Eye (tissue), 1 donor: Measurements from ENCODE around the gene ACSS1.
A peak's percentile ranks its signal among the peaks of the same experiment; 100 is the strongest.

Source experiments
- DNase-seq: peaks from one replicate; pipeline ENCODE4 v3.0.0-alpha.2; 2015

The ACSS1 gene

DNA sequence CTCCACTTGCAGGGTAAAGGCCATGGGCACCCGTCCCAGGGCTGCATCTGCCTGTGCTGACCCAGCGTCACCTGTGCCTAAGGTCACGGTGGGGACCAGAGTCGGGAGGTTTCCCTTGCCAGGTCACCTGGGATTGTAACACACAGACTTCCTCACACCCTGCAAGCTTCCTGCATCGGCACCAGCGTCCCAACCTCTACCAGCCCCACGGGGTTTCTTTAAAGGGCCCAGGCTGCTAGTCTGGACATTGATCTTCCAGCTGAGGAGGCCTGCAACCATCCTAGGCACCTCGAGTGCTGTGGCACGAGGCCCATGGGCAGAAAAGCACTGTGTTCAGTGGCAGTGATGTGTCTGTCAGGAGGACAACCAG, 12.6 kb downstream of the ACSS1 start:
- no peak for DNase-seq

- DNase-seq = no peak
These were observed 13.1 kb downstream of the ACSS1 start for GRCh38 chr20:25044660-25045342.

- no peak for DNase-seq
These were observed 13.7 kb downstream of the ACSS1 start for GRCh38 chr20:25044261-25044560.

DNA sequence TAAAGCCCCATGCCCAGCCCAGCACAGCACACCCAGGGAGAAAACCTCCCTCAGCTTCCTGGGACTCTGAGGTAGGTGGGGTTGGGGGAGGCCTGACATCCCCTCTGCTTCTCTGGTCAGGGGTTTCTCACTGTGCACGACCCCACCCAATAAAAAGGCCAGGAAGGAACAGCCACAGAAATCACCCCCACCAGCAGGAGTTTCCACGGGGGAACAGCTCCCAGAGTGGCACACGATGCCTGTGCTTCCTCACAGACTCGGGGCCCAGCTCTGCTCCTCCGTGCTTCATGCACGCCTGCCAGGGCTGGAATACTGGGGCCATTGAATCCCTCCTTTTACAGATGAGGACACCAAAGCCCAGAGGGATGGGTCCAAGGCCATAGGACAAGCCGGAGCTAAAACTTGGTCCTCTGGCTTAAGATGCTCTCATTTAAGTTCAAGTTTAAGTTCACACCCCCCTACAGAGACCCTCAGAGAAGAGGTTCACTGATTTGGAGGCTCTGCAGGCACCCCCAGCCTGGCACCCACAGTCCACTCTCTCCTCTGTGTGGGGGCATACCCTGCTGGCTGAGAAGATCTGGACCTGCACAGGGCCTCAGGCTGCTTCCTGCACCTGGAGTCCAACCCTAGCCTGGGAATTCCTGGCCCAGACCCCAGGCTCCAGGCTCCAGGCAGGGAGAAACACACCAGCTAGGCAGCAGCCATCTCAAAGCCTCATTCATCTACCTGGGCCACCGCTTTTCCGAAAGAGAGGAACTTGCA, 14.3 kb downstream of the ACSS1 start:
- DNase-seq = no peak

GRCh38 chr20:25042531-25043498, 15.1 kb downstream of the ACSS1 start:
- no peak for DNase-seq

GRCh38 chr20:25041813-25042530, 16.0 kb downstream of the ACSS1 start:
- DNase-seq = no peak

DNA sequence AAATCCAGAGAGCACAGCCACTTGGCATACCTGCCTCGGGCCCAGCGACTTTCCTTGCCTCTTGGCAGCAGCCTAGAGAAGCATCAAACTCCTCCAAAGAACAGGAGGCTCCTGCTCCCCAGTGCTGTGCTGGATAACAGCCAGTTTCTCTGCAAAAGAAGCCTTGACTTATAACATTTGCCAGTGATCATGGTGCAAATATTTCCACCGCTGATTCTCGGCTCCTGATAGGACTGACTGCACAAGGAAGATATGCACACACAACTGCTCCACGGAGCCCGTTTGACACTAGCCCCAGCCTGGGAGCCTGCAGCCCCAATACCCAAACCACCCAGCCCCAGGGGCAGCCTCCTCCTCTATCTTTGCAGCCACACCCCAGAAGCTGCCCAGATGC, 17.5 kb downstream of the ACSS1 start:
- DNase-seq = no peak

DNA sequence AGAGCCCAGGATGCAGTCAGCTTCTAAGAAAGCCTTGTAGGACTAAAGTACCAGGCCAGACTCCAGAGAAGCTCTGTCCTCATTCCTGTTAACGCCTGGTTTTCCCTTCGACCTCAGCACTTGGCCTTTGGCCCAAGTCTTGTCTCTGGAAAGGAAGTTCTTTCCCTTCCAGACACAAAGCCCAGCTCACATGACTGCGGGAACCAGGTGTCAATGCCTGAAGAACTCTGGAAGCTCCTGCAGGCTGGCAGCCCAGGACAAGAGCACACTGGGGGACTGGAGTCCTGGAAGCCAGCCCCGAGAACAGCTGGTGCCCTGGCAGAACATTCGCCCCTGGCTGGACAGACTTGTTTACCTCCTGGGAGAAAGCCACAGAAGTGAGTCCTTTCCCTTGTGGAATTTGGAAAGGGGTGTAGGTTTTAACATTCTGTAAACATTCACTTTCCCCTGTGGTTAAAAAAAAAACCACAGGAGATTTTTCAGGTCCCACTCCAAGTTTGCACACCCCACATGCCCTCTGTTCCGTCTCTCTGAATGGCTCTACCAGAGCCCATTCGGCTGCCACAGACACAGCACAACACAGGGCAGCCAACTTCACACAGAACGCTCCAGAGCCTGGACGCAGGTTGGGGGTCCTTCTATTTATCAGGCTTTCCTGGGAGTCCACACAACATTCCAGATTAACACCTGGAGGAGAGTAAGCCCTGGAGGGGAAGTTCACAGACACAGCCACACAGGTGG, 18.1 kb downstream of the ACSS1 start:
- no peak for DNase-seq

DNA sequence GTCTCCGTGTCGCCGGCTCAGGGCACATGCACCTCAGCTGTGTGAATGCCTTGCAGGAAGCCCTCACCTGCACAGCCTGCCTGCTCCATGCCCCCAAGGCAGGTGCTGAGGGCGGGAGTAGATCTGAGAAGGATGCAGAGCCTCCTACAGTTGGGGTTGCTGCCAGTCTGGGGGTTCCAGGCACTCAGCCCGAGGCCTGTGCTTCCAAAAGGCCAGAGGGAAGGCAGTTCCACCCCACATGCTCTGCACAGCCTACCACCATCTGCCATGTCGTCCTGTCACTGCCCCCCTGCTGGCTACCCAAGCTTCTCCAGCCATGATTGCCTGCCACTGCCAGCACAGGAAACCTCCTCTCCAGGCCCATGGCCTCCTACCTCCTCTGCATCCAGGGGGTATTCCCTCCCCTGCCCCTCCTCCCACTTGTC, 19.3 kb downstream of the ACSS1 start:
- no peak for DNase-seq

- DNase-seq = no peak
These were observed 19.9 kb downstream of the ACSS1 start for GRCh38 chr20:25038103-25038410.

GRCh38 chr20:25037288-25038102, 20.4 kb downstream of the ACSS1 start:
- DNase-seq = peak; percentile 50

DNA sequence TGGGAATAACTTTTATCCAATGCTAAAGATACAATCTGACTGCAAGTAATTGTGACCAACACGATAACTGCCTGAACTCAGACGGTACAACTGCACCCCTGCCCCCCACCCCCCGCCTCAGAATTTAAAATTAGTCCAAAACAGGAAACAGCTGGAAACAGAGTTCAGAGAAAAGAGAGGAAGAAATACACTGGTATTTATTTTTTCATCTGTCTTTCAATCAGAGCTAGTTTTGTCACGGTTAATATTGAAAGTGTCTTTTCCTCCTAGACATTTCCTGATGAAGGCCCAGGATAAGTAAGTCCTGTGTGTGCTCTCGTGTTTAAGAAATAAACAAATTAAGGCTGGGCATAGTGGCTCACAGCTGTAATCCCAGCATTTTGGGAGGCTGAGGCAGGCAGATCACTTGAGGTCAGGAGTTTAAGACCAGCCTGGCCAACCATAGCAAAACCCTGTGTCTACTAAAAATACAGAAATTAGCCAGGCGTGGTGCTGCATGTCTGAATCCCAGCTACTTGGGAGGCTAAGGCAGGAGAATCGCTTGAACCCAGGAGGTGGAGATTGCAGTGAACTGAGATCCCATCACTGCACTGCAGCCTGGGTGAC, 21.5 kb downstream of the ACSS1 start:
- DNase-seq = no peak

DNA sequence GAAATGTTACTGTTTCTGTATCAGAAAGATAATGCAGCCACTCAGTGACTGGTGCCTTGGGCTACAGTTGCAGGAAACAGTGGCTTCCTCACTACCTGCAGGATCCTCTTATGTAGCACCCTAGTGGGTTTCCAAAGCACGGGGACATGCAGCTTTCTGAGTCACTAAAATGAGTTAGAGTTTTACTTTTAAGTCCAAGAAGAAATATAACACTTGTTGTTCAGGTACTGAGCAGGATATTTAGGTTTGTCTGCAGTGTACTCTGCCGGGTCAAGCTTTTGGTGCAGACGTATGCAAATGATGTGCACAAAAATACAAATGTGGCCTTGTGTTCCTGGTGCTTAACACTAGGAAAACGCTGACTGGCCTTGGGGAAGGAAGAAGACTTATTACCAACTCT, 22.0 kb downstream of the ACSS1 start:
- DNase-seq = no peak

- no peak for DNase-seq
These were observed 24.0 kb downstream of the ACSS1 start for GRCh38 chr20:25033924-25034300.

- DNase-seq = peak; percentile 55
These were observed 24.5 kb downstream of the ACSS1 start for GRCh38 chr20:25033265-25033923.

- DNase-seq = peak; percentile 64
These were observed 25.3 kb downstream of the ACSS1 start for GRCh38 chr20:25032478-25033264.

- DNase-seq = no peak
These were observed 25.9 kb downstream of the ACSS1 start for GRCh38 chr20:25032065-25032477.

GRCh38 chr20:25031241-25031640, 26.7 kb downstream of the ACSS1 start:
- no peak for DNase-seq

DNA sequence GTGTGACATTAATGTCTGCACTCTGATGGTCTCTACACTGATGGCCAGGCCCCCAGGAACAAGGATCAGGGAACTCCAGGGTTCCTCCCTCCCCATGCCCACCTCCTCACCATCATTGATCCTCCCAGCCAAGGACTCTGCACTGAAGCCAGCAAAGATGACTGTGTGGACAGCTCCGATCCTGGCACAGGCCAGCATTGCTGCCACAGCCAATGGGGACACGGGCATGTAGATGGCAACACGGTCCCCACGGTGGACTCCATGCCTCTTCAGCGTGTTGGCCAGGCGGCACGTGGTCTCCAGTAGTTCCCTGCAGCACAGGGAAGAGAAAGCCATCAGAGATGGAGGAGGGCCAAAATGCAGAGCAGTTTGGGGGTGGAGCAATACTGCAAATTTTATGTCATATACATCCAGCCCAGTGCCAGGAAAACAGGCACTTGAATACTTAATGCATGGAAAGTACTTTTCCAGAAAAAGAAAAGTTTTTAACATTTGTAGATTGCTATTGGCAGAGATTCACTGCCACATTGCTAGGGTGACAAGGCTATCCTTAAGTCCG, 27.2 kb downstream of the ACSS1 start:
- no peak for DNase-seq
